Measurements from ENCODE around the gene DGKI. TPM values are rescaled to one million over a fixed set of nuclear protein-coding genes. Genes with fewer than 3 reads are reported as not detected.

DGKI gene
- total RNA-seq, 1 experiment from 2014 or later = 0.15 TPM

DNA sequence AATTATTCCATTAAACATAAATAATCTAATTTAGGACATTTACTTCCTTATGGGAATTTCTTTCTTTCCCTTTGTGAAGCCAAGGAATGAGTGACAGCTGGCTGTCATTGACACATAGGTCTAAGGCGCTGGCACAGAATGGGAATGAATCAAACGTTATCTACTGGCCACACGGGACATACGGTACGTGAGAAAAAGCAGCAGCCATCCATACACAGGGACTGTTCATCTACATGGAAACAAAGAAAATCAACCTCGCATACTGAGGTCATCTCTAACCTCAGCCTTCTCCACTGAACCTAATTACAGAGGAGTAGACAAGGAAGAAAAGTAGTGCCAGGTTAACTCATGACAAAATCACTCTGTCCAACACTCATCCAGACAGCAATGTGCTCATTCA is 376.9 kb downstream of the DGKI start:
- TF ChIP-seq SP1 (IDR thresholded peaks at IDR 0.05; ENCODE audit: low read depth) (no peak), FOSL1 (IDR thresholded peaks at IDR 0.05; ENCODE audit: low read depth) (no peak), SIN3A (IDR thresholded peaks at IDR 0.05; ENCODE audit: low read depth) (no peak)
- TF ChIP-seq, protein P1, sequence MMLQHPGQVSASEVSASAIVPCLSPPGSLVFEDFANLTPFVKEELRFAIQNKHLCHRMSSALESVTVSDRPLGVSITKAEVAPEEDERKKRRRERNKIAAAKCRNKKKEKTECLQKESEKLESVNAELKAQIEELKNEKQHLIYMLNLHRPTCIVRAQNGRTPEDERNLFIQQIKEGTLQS (IDR thresholded peaks at IDR 0.05) = no peak
- Histone ChIP-seq H3K27ac (ENCODE audit: low read depth, low read length) (no peak overlapping the region), H3K4me1 (ENCODE audit: control insufficient read depth in 1 of 2, insufficient read depth in 2 of 2, low read length in 2 of 2) (no peaks in the 10 kb centered on the region), H3K9ac (ENCODE audit: low read length) (no peak overlapping the region), H4K20me1 (ENCODE audit: insufficient read depth) (no peaks in the 10 kb centered on the region), H3K27me3 (ENCODE audit: insufficient read depth, low read length) (no peaks in the 10 kb centered on the region), H3K9me3 (ENCODE audit: control insufficient read depth in 1 of 2, insufficient read depth in 1 of 2, low read depth in 1 of 2, low read length in 2 of 2) (no peaks in the 10 kb centered on the region), H3K4me2 (ENCODE audit: low read length) (no peak overlapping the region), H3K36me3 (ENCODE audit: control insufficient read depth in 1 of 2, insufficient read depth in 2 of 2, low read length in 2 of 2) (no peaks in the 10 kb centered on the region), H2AFZ (ENCODE audit: low read depth, low read length, poor library complexity, severe bottlenecking) (no peak overlapping the region), H3K79me2 (ENCODE audit: insufficient read depth, low read length) (no peaks in the 10 kb centered on the region), H3K9me2 (ENCODE audit: insufficient read depth) (no peaks in the 10 kb centered on the region), H3K4me3 (replicated peaks in 1 of 2; ENCODE audit: low read depth in 1 of 2, low read length in 2 of 2) (no peak overlapping the region)
- intact Hi-C loops (cut with micrococcal nuclease) = no loop called here
- RAD21 ChIA-PET (ENCODE audit: low non-redundant PET in 1 of 2, low total read pairs in 2 of 2, uncharacterized antibody in 2 of 2, unreplicated experiment in 2 of 2) = no interaction called here
- no peak for DNase-seq (ENCODE audit: low read depth, low spot score)
- no TSS peak for BruUV-seq (replicated peaks)
- ATAC-seq = no peak
- POLR2A ChIA-PET = no interaction called here
- CTCF ChIA-PET = no interaction called here

DNA sequence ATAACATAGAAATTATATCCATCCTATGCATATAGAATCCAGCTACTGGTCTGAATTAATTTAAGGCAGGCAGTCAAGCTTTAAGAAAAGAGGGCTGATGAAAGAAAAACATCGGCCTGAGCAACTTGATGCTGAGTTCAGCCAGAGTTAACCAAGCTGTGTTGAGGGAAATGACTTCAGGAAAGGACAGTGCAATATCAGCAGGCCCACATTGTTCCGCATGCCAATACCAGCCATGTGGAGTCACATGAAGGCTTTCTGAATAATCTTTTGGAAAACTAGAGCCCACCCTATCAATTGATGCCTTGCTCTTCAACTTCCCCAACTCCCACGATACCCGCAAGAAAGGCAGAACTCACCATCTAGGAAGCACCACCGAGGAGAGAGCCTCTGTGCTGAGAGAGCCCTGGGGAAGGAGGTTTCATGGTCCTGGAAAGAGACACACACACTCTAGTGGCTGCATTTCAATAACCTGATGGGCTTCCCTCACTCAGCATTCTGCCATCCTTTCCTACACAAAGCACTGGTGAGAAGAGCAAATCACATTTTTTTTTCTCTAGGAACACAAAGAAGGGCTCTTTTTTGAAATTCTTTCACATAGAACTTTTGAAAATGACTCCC is 377.5 kb downstream of the DGKI start:
- H3K27me3 ChIP-seq (ENCODE audit: insufficient read depth, low read length) = no peaks in the 10 kb centered on the region
- no peaks in the 10 kb centered on the region for H3K36me3 ChIP-seq (ENCODE audit: control insufficient read depth in 1 of 2, insufficient read depth in 2 of 2, low read length in 2 of 2)
- no peak overlapping the region for H3K4me2 ChIP-seq (ENCODE audit: low read length)
- DNase-seq (ENCODE audit: low read depth, low spot score) = no peak
- RAD21 ChIA-PET (ENCODE audit: low non-redundant PET in 1 of 2, low total read pairs in 2 of 2, uncharacterized antibody in 2 of 2, unreplicated experiment in 2 of 2) = no interaction called here
- H3K4me1 ChIP-seq (ENCODE audit: control insufficient read depth in 1 of 2, insufficient read depth in 2 of 2, low read length in 2 of 2) = no peaks in the 10 kb centered on the region
- H3K4me3 ChIP-seq (replicated peaks in 1 of 2; ENCODE audit: low read depth in 1 of 2, low read length in 2 of 2) = no peak overlapping the region
- intact Hi-C loops (cut with micrococcal nuclease) = no loop called here
- H3K9ac ChIP-seq (ENCODE audit: low read length) = no peak overlapping the region
- H2AFZ ChIP-seq (ENCODE audit: low read depth, low read length, poor library complexity, severe bottlenecking) = no peak overlapping the region
- POLR2A ChIA-PET = no interaction called here
- no peaks in the 10 kb centered on the region for H3K79me2 ChIP-seq (ENCODE audit: insufficient read depth, low read length)
- H3K27ac ChIP-seq (ENCODE audit: low read depth, low read length) = no peak overlapping the region
- no peaks in the 10 kb centered on the region for H4K20me1 ChIP-seq (ENCODE audit: insufficient read depth)
- CTCF ChIA-PET = no interaction called here
- no peak for ATAC-seq
- H3K9me3 ChIP-seq (ENCODE audit: control insufficient read depth in 1 of 2, insufficient read depth in 1 of 2, low read depth in 1 of 2, low read length in 2 of 2) = no peaks in the 10 kb centered on the region
- no TSS peak for BruUV-seq (replicated peaks)
- H3K9me2 ChIP-seq (ENCODE audit: insufficient read depth) = no peaks in the 10 kb centered on the region
- TF ChIP-seq, protein P2, sequence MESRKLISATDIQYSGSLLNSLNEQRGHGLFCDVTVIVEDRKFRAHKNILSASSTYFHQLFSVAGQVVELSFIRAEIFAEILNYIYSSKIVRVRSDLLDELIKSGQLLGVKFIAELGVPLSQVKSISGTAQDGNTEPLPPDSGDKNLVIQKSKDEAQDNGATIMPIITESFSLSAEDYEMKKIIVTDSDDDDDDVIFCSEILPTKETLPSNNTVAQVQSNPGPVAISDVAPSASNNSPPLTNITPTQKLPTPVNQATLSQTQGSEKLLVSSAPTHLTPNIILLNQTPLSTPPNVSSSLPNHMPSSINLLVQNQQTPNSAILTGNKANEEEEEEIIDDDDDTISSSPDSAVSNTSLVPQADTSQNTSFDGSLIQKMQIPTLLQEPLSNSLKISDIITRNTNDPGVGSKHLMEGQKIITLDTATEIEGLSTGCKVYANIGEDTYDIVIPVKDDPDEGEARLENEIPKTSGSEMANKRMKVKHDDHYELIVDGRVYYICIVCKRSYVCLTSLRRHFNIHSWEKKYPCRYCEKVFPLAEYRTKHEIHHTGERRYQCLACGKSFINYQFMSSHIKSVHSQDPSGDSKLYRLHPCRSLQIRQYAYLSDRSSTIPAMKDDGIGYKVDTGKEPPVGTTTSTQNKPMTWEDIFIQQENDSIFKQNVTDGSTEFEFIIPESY (IDR thresholded peaks at IDR 0.05; ENCODE audit: extremely low read depth, insufficient replicate concordance, low read length) = no peak
- TF ChIP-seq CEBPB (IDR thresholded peaks at IDR 0.05; ENCODE audit: low read depth) = no peak
- no peak for TF ChIP-seq POLR2A (IDR thresholded peaks at IDR 0.05; ENCODE audit: borderline replicate concordance, extremely low read depth, insufficient read depth, insufficient read length)
- TF ChIP-seq POLR2AphosphoS5 (IDR thresholded peaks at IDR 0.05; ENCODE audit: low read depth, low read length) = no peak
- no peak for TF ChIP-seq ZNF274 (IDR thresholded peaks at IDR 0.05; ENCODE audit: low read depth, low read length)
- TF ChIP-seq, protein P3, sequence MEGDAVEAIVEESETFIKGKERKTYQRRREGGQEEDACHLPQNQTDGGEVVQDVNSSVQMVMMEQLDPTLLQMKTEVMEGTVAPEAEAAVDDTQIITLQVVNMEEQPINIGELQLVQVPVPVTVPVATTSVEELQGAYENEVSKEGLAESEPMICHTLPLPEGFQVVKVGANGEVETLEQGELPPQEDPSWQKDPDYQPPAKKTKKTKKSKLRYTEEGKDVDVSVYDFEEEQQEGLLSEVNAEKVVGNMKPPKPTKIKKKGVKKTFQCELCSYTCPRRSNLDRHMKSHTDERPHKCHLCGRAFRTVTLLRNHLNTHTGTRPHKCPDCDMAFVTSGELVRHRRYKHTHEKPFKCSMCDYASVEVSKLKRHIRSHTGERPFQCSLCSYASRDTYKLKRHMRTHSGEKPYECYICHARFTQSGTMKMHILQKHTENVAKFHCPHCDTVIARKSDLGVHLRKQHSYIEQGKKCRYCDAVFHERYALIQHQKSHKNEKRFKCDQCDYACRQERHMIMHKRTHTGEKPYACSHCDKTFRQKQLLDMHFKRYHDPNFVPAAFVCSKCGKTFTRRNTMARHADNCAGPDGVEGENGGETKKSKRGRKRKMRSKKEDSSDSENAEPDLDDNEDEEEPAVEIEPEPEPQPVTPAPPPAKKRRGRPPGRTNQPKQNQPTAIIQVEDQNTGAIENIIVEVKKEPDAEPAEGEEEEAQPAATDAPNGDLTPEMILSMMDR (IDR thresholded peaks at IDR 0.05 in 2 of 3, conservative IDR thresholded peaks at IDR 0.05 in 1 of 3; ENCODE audit: borderline replicate concordance in 1 of 3, insufficient read depth in 1 of 3, low read depth in 2 of 3, low read length in 2 of 3) = no peak
- TF ChIP-seq YY1 (IDR thresholded peaks at IDR 0.05; ENCODE audit: extremely low read depth, insufficient replicate concordance, low read depth, low read length) = no peak
- TF ChIP-seq, protein P4, sequence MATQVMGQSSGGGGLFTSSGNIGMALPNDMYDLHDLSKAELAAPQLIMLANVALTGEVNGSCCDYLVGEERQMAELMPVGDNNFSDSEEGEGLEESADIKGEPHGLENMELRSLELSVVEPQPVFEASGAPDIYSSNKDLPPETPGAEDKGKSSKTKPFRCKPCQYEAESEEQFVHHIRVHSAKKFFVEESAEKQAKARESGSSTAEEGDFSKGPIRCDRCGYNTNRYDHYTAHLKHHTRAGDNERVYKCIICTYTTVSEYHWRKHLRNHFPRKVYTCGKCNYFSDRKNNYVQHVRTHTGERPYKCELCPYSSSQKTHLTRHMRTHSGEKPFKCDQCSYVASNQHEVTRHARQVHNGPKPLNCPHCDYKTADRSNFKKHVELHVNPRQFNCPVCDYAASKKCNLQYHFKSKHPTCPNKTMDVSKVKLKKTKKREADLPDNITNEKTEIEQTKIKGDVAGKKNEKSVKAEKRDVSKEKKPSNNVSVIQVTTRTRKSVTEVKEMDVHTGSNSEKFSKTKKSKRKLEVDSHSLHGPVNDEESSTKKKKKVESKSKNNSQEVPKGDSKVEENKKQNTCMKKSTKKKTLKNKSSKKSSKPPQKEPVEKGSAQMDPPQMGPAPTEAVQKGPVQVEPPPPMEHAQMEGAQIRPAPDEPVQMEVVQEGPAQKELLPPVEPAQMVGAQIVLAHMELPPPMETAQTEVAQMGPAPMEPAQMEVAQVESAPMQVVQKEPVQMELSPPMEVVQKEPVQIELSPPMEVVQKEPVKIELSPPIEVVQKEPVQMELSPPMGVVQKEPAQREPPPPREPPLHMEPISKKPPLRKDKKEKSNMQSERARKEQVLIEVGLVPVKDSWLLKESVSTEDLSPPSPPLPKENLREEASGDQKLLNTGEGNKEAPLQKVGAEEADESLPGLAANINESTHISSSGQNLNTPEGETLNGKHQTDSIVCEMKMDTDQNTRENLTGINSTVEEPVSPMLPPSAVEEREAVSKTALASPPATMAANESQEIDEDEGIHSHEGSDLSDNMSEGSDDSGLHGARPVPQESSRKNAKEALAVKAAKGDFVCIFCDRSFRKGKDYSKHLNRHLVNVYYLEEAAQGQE (IDR thresholded peaks at IDR 0.05; ENCODE audit: low read depth) = no peak
- TF ChIP-seq ZFX (IDR thresholded peaks at IDR 0.05) = no peak

Data from HCT116 (cell line).